ENCODE measurements around the gene HAUS3.

Gene HAUS3

DNA sequence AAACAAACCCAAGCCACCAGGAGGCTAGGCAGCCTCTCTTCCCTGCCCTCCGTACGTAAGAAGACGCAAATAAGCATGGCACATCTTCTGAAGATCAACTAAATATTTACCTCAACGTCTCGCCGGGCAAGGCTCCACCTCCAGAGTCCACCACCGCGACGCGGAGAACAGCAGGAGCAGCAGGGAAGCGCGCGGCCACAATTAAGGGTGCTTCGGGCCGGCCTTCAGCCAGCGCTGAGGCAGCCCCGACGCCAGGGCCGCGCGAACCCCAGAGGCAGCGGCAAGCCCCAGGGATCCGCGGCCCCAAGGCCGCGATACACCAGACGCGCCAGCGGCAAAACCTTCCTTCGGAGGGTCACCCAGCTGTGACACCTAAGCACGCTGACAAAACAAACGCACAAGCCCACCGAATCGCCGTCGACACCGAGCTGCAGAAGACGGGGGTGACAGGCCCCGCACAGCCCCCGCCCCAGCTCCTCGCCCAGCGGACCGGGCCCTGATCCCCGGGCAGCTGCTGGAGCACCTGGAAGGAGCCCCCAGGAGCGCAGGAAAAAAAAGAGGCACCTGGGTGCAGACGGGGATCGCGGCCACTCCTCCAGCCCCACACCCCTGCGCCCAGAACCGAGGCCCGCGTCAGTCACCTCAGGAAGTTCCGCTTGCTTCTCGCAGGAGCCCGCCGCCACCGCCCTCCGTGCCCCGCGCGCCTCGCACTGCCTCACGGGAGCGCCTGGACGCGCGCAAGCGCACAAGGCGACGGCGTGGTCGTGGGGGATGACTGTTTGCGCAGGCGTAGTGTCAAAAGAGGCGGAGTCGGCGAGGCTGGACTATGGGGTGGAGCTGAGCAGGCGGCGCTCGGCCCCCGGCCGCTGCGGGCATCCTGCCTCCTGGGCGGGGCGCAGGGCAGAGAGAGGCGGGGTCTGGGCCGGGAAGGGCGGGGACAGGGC lies at the start of gene HAUS3, which contains the start of gene POLN:
Gene HAUS3, minus strand, starts transcription at position 712 of the 944 bp plus-strand sequence. CDS start 1,175 bp downstream, outside the sequence.
Gene POLN, minus strand, starts transcription at position 712 of the 944 bp plus-strand sequence. CDS start 12,890 bp downstream, outside the sequence.
- peak; percentile 99 for DNase-seq

DNA sequence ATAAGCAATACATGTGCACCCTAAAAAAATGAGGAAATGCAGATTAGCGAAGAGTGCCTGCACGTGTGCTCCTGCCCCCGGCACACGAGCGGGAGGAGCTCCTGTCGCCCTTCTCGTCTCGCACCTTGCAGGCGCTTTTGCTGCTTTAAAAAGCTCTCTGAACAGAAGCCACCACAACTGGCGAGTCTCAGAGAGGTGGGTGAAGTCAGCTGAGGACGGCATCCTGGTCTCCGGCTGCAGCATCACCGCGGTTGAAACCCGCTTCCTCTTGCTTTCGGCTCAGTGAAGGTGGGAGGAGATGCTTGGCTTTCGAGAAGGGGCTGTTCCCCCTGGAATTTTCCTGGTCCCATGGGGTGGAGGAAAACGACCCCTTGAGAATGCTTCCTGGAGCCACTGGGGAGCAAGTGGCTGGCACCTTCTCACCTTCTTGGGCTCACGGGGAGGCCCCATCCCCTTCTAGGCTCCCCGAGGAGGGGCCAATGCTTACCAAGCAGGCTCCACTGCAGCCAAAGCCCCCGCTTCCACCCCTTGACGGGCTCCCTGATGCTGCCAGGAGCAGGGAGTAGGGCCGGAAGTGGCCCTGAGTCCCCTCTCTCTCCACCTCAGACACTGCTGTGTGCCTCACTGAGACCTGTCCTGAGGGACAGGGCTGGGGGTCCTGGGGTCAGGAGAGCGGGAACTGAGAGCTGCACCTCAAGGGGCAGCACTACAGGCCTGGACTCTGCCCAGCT lies 49.2 kb upstream of the HAUS3 start:
- peak; percentile 84 for DNase-seq

GRCh38 chr4:2290488-2290887 lies 48.6 kb upstream of the HAUS3 start:
- no peak for DNase-seq

DNA sequence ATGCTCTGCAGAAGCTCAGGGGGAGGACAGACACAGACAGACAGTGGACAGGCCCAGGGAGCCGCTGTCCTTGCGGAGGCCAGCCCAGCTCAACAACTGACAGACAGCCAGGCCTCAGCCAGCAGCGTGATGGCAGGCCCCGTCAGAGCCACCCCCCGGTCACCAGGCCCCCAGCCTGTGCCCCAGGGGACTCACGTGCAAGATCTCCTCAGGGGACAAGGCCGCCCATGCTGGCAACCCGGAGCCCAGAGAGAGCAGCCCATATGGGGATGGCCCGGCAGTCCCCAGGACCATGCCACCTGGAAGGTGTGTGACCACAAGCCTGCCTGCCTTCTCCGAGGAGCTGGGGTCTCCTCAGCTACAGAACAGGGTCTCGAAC lies 48.0 kb upstream of the HAUS3 start:
- no peak for DNase-seq

DNA sequence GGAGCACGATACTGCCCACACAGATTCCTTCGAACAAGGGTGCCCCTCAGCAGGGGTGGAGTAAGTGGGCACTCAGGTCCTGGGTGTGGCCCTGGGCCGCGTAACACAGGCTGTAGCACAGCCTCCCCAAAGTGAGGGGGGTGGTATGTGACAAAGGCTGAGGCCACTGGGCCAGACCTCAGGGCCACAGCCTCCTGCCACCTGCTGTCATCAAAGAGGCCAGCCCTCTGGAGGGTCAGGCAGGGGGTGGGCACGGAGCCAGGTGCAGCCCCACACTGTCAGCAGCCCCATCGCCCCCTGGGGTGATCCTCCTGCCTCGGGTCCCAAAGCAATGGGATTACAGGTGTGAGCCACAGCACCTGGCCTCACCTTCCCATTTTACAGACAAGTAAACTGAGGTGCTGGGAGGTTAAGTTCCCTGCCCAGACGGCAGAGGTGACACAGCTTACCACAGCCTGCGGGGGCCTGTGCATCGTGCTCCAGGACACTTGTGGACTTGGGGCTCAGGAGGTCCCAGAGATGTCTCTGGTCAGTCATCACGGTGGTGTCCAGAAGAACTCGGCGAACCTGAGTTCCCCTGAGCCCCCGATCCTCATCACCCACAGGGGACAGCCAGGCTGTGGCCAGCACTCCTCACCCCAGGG lies 47.5 kb upstream of the HAUS3 start:
- DNase-seq, result no peak

DNA sequence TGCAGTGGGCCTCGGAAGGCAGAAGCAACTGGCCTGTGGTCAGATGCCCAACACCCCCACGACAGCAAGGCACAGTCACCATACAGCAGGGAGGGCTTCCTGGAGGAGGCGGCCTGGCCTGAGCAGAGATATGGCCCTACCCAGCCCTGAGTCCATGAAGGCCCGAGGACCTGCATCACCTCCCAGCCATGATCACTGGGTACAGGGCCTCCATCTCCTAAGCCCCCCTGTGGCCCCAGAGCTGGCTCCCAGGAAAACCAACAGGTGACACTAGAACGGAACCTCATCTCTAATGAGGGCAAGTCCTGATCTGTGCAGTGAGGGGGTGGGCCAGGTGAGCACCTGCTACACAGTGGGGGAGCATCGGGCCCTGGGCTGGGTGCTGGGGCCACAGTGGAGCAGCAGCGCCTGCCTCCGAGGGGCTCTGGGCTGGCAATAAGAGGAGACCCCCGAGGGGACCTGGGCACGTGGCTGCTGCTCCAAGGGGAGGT lies 46.2 kb upstream of the HAUS3 start:
- no peak for DNase-seq

DNA sequence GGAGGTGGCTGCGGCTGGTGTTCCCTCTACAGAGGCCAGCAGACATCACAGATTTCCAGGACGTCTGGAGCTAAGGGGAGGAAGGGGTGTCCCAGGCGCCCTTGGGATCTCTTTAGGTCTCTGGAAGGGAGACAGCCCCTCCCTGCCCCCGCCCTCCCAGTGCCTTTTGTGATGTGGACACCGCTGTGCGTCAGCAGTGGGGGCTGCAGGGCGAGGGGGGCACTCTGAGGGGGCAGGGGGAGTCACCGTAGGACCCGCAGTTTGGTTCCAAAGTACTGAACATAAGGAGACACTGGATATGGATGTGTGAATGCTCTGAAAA lies 45.6 kb upstream of the HAUS3 start:
- DNase-seq, result no peak

- no peak for DNase-seq
Observed at GRCh38 chr4:2286904-2287593, 45.1 kb upstream of the HAUS3 start.

DNA sequence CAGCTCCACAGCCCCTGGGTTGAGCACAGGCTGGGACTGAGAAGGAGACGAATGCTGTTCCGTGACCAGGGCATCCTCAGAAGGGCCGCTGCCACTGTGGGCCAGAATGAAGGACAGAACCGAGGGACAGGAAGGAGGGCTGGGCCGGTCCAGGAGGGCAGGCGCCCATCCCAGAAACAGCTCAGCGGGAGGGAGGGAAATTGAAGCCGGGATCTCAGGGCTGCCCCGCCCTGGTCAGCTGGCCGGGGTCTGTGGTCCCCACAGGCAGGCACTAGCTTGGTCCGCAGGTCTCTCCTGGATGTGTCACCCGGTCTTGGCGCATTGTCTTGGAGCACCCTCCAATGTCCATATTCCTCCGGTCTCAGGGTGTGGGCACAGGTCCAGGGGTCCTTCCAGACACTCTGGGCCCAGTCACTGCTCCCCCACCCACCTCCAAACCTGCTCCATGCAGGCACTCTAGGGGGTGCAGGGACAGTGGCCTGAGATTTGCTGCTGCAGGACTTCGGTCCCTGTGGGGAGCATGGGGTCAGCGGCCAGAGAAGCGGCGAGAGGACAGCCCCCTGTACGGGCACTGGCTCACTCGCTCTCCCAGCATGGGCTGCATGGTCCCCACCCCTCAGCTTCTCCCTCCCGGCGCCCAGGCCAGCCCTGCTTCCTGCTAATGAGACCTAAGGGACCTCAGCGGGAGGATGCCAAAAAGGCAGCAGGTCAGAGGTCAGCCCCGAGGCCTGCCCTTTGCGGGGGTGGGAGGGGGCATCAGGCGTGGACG lies 43.9 kb upstream of the HAUS3 start:
- DNase-seq, result no peak

GRCh38 chr4:2284934-2285612 lies 43.2 kb upstream of the HAUS3 start:
- no peak for DNase-seq

DNA sequence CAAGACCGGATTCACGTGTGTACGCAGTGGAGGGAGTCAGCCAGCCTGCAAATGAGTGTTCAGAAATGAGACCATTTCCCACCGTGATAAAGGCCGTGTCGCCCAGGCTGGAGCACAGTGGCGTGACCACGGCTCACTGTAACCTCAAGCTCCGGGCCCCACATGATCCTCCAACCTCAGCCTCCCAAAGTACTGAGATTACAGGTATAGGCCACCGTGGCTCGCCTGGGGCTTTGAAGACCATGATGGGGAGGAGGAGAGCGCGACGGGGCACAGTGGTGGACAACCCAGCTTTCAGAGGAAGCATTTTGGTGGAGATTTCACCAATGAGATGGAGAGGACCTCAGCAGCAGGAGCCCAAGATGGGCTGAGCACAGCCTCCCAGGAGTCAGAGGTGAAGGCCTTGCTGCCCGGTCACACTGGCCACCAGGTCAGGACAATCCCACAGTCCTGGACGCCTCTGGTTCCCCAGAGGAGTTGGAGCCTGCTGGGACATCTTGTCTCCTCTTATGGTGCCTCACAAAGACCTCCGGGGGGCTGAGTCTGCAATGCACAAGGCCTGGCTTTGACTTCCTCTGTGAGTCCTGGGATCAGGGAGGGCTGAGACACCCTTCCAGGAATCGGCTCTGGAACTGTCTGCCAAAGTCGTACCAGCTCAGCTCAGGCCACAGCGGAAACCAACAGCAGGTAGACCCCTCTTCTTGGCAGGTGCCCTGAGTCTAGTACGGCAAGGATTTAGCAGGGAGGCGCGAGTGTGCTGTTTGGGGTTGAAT lies 42.4 kb upstream of the HAUS3 start:
- DNase-seq, result no peak

- no peak for DNase-seq
Observed at GRCh38 chr4:2283199-2283711, 41.3 kb upstream of the HAUS3 start.

- peak; percentile 92 for DNase-seq
Observed at GRCh38 chr4:2281575-2282343, 39.8 kb upstream of the HAUS3 start.

- no peak for DNase-seq
Observed at GRCh38 chr4:2280531-2281300, 38.8 kb upstream of the HAUS3 start.

- no peak for DNase-seq
Observed at GRCh38 chr4:2277956-2278355, 36.0 kb upstream of the HAUS3 start.

DNA sequence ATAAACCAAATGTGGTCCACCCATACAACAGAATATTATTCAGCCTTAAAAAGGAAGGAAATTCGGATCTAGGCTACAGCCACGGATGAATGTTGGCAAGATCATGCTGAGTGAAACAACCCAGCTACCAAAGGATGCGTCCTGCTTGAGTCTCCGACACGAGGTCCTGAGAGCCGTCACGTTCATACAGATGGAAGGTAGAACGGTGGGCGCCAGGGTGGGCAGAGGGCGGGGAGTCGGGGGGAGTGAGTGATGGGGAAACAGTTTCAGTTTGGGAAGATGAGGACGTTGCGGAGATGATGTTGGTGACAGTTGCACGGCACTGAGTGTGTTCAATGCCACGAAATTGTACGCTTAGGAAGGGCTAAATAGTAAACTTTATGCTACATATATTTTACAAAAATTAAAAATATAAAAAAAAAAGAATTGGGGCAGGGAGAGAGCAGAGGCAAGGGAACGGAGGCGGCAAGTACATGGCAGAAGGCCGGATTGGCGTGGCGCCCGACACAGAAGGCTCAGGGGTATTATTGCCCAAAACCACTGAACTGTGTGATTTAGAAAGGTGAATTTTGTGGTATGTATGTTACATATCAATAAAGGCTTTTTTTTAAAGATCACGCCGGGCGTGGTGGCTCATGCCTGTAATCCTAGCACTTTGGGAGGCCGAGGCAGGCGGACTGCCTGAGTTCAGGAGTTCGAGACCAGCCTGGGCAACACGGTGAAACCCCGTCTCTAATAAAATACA lies 34.8 kb upstream of the HAUS3 start:
- DNase-seq, result no peak

GRCh38 chr4:2275546-2276251 lies 33.8 kb upstream of the HAUS3 start:
- no peak for DNase-seq

Measured in CD4-positive, alpha-beta T cell treated with Interleukin-21 for 1 hour (primary cell).